HepG2 (cell line): ENCODE data around the gene DNAJC24. TPM values are rescaled to one million over a fixed set of nuclear protein-coding genes. Genes with fewer than 3 reads are reported as not detected.

Experiments used
- AKNA ChIP-seq: sonication (generic); formaldehyde crosslinking; IDR thresholded peaks from 2 replicates; pipeline ENCODE4 v1.4.0; 2020; ENCODE audit warnings: missing genetic modification reagents, borderline replicate concordance
- BRCA1 ChIP-seq: sonication (generic); formaldehyde crosslinking; IDR thresholded peaks from 2 replicates; pipeline ENCODE4 v1.4.0; 2020; ENCODE audit warnings: missing genetic modification reagents
- CEBPG ChIP-seq: IDR thresholded peaks from 2 replicates; pipeline ENCODE4 v1.6.1; 2016
- EZH2 ChIP-seq: conservative IDR thresholded peaks from 2 replicates; pipeline ENCODE4 v1.6.1; 2012; ENCODE audit warnings: mild to moderate bottlenecking, low read depth, low read length, moderate library complexity
- MTF1 ChIP-seq: sonication (generic); formaldehyde crosslinking; IDR thresholded peaks from 2 replicates; pipeline ENCODE4 v1.5.0; 2020; ENCODE audit warnings: missing genetic modification reagents
- NCOA2 ChIP-seq: sonication (generic); formaldehyde crosslinking; IDR thresholded peaks from 2 replicates; pipeline ENCODE4 v1.8.0; 2022; ENCODE audit warnings: inconsistent platforms
- PITX1 ChIP-seq: sonication (generic); formaldehyde crosslinking; IDR thresholded peaks from 2 replicates; pipeline ENCODE4 v1.5.1; 2020; ENCODE audit warnings: mild to moderate bottlenecking, missing genetic modification reagents
- RBAK ChIP-seq: sonication (generic); formaldehyde crosslinking; IDR thresholded peaks from 2 replicates; pipeline ENCODE4 v1.5.1; 2020; ENCODE audit warnings: mild to moderate bottlenecking, missing genetic modification reagents
- SOX5 ChIP-seq: IDR thresholded peaks from 2 replicates; pipeline ENCODE4 v1.6.1; 2016; ENCODE audit warnings: borderline replicate concordance
- ZFP91 ChIP-seq: sonication (generic); formaldehyde crosslinking; IDR thresholded peaks from 2 replicates; pipeline ENCODE4 v1.9.0; 2022; ENCODE audit warnings: missing genetic modification reagents, mild to moderate bottlenecking, borderline replicate concordance
- ZNF382 ChIP-seq: sonication (generic); formaldehyde crosslinking; IDR thresholded peaks from 2 replicates; pipeline ENCODE4 v1.5.0; 2020; ENCODE audit warnings: missing genetic modification reagents, mild to moderate bottlenecking, borderline replicate concordance
- ZNF556 ChIP-seq: sonication (generic); formaldehyde crosslinking; IDR thresholded peaks from 2 replicates; pipeline ENCODE4 v1.4.0; 2020; ENCODE audit warnings: mild to moderate bottlenecking, missing genetic modification reagents, borderline replicate concordance
- ZNF570 ChIP-seq: sonication (generic); formaldehyde crosslinking; IDR thresholded peaks from 2 replicates; pipeline ENCODE4 v1.4.0; 2020; ENCODE audit warnings: mild to moderate bottlenecking, missing genetic modification reagents, borderline replicate concordance
- ZNF788 ChIP-seq: sonication (generic); formaldehyde crosslinking; IDR thresholded peaks from 2 replicates; pipeline ENCODE4 v1.5.0; 2020; ENCODE audit warnings: mild to moderate bottlenecking, missing genetic modification reagents, borderline replicate concordance
- polyA plus RNA-seq, 8 experiments: library from polyadenylated mRNA; depleted of rRNA in 3 of 8; stranded (reverse) in 7 of 8; unstranded in 1 of 8; fragments of >200 nt; fragmentation: Illumina TruSeq in 4 of 8; extraction: Trizol in 4 of 8; gene quantifications; 2 replicates each; pipeline versions ENCODE4 v1.2.1 to v1.2.3, GENCODE V29; 2011 to 2016; ENCODE audit warnings: low read depth in 4 of 8, missing spikeins in 1 of 8, mixed read lengths in 1 of 8; ENCODE audit not compliant: insufficient read depth in 1 of 8
- total RNA-seq, 5 experiments: library from RNA; depleted of rRNA; stranded (reverse); fragments of >200 nt; fragmentation: Illumina TruSeq; extraction: Trizol; gene quantifications; 2 replicates each; pipeline ENCODE4 v1.2.3, GENCODE V29; 2016; ENCODE audit warnings: low read depth in 1 of 5
- TF ChIP-seq, protein P1 (sequence below): sonication (generic); formaldehyde crosslinking; IDR thresholded peaks from 2 replicates; pipeline ENCODE4 v1.4.0; 2020; ENCODE audit warnings: missing genetic modification reagents, low read depth, mild to moderate bottlenecking, borderline replicate concordance
- TF ChIP-seq, protein P2 (sequence below): sonication (generic); formaldehyde crosslinking; IDR thresholded peaks from 2 replicates; pipeline ENCODE4 v1.8.1; 2023; ENCODE audit warnings: mild to moderate bottlenecking, missing genetic modification reagents

Gene DNAJC24
- total and polyA plus RNA-seq, 2 of the 13 experiments (the other 11 are each of a cell fraction or from before 2014, with no cell fraction given), result 10.5 to 13.7 TPM

- peak; percentile 81; the same call in 1 of the 2 replicates for TF ChIP-seq ZFP91 (CRISPR knock-in tag)
- TF ChIP-seq, protein P1, sequence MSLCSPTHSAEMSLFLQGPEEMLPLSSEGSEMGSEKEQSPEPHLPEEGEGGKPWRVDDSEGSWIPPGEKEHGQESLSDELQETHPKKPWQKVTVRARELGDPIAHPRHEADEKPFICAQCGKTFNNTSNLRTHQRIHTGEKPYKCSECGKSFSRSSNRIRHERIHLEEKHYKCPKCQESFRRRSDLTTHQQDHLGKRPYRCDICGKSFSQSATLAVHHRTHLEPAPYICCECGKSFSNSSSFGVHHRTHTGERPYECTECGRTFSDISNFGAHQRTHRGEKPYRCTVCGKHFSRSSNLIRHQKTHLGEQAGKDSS, result no peak
- no peak for TF ChIP-seq EZH2
- no peak for TF ChIP-seq NCOA2 (CRISPR knock-in tag)
- no peak for TF ChIP-seq ZNF382 (CRISPR knock-in tag)
- TF ChIP-seq MTF1 (CRISPR knock-in tag), result no peak
- no peak for TF ChIP-seq CEBPG (CRISPR knock-in tag)
- peak; percentile 94; the same call in 1 of the 2 replicates for TF ChIP-seq ZNF788
- no peak for TF ChIP-seq RBAK (CRISPR knock-in tag)
- TF ChIP-seq BRCA1, result no peak
- peak; percentile 70; the same call in 1 of the 2 replicates for TF ChIP-seq ZNF556 (CRISPR knock-in tag)
- TF ChIP-seq AKNA, result no peak
- TF ChIP-seq PITX1 (CRISPR knock-in tag), result peak; percentile 62; the same call in 1 of the 2 replicates
- TF ChIP-seq, protein P2, sequence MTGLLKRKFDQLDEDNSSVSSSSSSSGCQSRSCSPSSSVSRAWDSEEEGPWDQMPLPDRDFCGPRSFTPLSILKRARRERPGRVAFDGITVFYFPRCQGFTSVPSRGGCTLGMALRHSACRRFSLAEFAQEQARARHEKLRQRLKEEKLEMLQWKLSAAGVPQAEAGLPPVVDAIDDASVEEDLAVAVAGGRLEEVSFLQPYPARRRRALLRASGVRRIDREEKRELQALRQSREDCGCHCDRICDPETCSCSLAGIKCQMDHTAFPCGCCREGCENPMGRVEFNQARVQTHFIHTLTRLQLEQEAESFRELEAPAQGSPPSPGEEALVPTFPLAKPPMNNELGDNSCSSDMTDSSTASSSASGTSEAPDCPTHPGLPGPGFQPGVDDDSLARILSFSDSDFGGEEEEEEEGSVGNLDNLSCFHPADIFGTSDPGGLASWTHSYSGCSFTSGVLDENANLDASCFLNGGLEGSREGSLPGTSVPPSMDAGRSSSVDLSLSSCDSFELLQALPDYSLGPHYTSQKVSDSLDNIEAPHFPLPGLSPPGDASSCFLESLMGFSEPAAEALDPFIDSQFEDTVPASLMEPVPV, result no peak
- TF ChIP-seq ZNF570 (CRISPR knock-in tag), result no peak
- 0 out of 2 replicates have a peak, but pooled peaks have one; percentile 18 for TF ChIP-seq SOX5
These were observed at the start of gene DNAJC24, which contains the start of gene DCDC1 (continued) for GRCh38 chr11:31369348-31370329.
